GM21786 (cell line): ENCODE data around the gene DPP10.

Source experiments
- ATAC-seq: cut with Tn5 transposase; IDR thresholded peaks from one replicate; pipeline ENCODE4 v1.9.1; 2021; ENCODE audit not compliant: unreplicated experiment

Gene DPP10

GRCh38 chr2:114580691-114581090 is 138.2 kb downstream of the DPP10 start:
- ATAC-seq: no peak

GRCh38 chr2:114598329-114598728 is 155.9 kb downstream of the DPP10 start:
- ATAC-seq: no peak

DNA sequence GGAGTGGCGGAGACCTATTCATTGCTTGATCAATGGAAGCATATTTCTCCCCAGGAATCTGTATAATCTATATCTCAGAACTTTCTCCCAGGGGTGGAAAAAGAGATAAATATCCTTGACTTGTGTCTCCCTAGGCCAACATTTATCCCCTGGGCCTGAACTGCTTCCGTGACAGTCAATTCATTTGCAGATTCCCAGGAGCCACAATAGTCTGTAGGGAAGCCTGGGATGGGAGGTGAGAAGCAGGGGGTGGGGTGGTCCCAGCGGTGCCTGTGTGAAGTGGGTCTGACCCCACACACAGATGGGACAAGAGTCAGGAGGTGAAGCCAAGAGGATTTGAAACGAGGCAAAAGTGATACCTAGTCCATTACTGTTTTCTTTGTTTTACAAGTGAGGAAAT is 166.8 kb downstream of the DPP10 start:
- no peak for ATAC-seq

DNA sequence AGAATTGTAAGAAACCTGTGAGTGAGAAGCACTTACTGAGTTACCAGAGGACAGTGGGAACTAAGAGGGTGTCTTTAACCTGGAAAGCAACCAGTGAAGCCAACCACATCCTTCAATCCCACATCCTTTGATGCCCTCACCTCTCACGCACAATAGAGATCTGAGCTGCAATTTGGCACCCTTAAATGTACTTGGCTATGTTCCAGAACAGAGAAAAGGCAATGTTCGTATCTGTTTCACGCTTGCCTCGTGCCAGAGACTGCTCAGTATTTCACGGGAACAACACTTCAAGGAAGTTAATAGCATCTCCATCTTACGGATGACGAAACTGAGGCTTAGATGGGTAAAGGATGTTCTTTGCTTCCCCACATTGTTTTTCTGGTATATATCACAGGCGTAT is 167.4 kb downstream of the DPP10 start:
- ATAC-seq: no peak

DNA sequence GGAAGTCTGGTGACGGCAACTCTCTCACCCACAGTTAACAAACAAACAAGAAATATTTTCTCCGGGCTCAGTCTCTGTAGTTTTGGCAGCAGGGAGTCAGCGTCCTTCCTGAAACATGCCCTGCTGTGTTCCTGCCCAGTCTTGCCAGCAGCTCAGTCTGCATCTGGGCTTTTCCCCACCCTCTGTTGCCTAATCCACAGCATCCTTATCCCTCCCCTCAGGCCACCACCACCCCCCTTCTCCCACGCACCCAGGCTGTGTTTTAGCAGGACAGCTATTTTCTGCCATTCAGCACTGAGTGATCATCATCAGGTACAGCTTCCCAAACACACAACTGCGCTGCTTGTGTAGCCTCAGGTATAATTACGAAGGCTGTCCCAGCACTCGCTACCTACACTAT is 168.2 kb downstream of the DPP10 start:
- ATAC-seq: no peak

GRCh38 chr2:114614592-114614991 is 172.2 kb downstream of the DPP10 start:
- ATAC-seq: no peak

- no peak for ATAC-seq
Observed at GRCh38 chr2:114628481-114628880, 186.0 kb downstream of the DPP10 start.

GRCh38 chr2:114631146-114631545 is 188.7 kb downstream of the DPP10 start:
- no peak for ATAC-seq

GRCh38 chr2:114642166-114642770 is 199.8 kb downstream of the DPP10 start:
- ATAC-seq: no peak

DNA sequence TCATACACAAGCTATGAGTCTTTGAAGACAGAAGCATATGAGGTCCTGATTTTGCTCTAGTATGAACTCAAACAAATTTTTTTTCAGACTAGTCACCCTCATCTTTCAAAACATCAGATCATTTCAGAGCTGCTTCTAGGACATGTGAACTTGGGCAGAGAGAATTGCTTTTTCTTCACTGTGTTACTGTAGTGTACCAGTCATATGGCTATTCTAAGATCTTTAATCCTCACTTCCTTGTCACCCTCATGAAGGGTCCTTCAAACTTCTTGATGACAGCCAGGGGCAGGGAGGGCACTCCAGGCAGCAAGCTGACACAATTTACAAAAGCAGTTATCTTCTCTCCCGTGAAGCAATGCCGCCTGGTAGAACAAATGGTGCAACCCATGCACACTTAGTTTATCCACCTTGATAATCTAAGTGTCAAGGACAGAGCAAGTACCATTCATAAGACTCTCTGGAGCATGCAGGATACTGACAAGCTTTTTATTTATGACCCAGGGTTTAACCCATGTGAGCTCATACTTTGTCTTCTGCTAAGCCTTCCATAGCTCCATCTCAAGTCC is 200.6 kb downstream of the DPP10 start:
- no peak for ATAC-seq

DNA sequence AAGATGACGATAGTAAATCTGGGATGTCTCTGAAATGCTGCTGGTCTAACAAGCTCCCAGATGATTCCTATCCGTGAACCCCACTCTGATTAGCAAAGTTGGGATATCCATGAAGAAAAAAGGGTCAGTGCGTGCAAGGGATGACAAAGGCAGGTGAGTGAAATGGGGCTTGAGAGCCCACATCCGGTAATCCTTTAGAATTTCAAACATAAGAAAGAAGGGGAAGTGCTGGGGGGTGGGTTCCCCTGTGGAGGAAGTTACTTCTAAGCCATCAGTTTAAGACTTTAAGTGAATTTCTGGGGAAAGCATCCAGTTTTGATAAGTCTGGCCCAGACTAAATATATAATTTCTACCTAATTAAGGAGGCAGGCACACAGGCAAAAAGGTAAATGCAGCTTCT is 209.5 kb downstream of the DPP10 start:
- no peak for ATAC-seq

DNA sequence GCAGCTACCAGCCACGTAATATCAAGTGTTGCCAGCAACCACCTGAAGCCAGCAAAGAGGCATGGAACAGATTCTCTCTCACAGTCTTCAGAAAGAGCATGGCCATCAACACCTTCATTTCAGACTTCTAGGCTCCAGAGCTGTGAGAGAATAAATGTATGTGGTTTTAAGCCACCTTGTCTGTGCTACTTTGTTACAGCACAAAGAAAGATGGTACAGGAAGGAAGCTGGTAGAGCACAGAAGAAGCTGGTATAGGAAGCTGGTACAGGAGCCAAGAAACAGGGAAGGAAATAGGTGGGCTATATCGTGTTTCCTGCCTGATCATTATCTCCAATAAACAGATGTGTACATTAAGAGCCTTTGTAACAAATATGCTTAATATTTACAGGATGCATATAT is 217.4 kb downstream of the DPP10 start:
- no peak for ATAC-seq

- no peak for ATAC-seq
Observed at GRCh38 chr2:114661971-114662939, 219.8 kb downstream of the DPP10 start.

DNA sequence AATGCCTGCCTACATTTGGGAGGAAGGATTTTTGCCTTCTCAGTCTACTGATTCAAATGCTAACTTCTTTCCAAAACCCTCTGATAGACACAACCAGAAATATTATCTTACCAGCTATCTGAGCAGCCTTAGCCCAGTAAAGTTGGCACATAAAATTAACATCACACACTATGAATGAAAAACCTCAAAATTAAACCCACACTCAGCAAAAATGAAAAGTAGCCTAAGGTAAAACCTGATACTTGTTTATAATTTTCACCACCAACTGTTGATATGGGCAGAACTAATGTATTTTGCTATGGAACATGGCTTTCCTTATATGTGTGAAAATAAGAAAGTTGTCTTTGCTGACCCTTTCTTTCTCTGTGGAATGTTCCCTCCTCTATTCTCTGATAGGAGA is 226.0 kb downstream of the DPP10 start:
- no peak for ATAC-seq

DNA sequence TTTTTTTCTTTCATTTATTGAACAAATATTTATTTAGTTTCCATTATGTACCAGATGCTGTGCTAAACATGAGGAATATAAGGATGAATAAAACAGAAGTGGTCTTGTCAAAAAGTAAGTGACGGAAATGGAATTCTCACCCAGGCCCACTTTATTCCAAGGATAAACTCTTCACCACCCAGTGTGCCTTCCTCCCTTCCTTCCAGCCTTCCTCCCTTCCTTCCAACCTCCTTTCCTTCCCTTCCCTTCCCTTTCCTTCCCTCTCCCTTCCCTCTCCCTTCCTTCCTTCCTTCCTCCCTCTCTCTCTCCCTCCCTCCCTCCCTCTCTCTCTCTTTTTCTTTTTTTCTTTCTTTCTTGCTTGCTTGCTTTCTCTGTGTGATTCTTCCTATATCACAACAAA is 240.8 kb downstream of the DPP10 start:
- ATAC-seq: no peak

GRCh38 chr2:114684403-114684802 is 242.0 kb downstream of the DPP10 start:
- ATAC-seq: no peak

- no peak for ATAC-seq
Observed at GRCh38 chr2:114685102-114685501, 242.7 kb downstream of the DPP10 start.

DNA sequence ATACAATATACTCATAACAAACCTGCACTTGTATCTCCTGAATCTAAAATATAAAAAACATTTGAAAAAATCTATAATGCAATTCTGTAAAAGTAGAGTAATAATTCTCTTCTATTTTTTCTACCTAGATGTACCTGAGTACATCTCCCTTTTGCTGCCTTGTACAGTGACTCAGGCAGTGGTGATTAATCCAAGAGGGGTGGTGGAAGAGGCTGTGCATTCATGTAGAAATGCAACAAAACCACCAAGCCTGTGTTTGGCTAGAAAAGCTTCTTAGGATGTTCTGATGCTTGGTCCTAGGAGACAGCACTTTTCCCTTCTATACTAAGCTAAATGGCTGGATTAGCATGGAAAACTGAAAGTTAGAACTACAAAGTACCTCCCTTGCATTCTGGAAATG is 245.8 kb downstream of the DPP10 start:
- no peak for ATAC-seq

GRCh38 chr2:114698520-114698919 is 256.1 kb downstream of the DPP10 start:
- ATAC-seq: no peak

GRCh38 chr2:114699423-114699944 is 257.0 kb downstream of the DPP10 start:
- no peak for ATAC-seq

GRCh38 chr2:114700440-114700839 is 258.0 kb downstream of the DPP10 start:
- no peak for ATAC-seq
